ENCODE data around the gene CAMK4. TPM values are rescaled to one million over a fixed set of nuclear protein-coding genes. Genes with fewer than 3 reads are reported as not detected.

Gene CAMK4
- total RNA-seq, 1 donor from 2014 or later, result 5.0 TPM

GRCh38 chr5:111383288-111383970, 159.2 kb downstream of the CAMK4 start:
- H3F3A ChIP-seq (ENCODE audit: low read depth), result no peaks in the 10 kb centered on the region
- no peak overlapping the region for H3K4me3 ChIP-seq
- H3K79me2 ChIP-seq (ENCODE audit: low read depth), result no peaks in the 10 kb centered on the region
- DNase-seq (ENCODE audit: low spot score), result no peak
- H3K4me1 ChIP-seq, result no peaks in the 10 kb centered on the region
- H3K9me3 ChIP-seq (ENCODE audit: low read depth), result no peaks in the 10 kb centered on the region
- H3K36me3 Mint-ChIP-seq, result peaks cover 1% of the 10 kb centered on the region
- H2AFZ ChIP-seq (replicated peaks), result no peak overlapping the region
- peaks cover 2% of the 10 kb centered on the region for H3K27me3 Mint-ChIP-seq (ENCODE audit: insufficient read depth, low read depth)
- H3K27ac ChIP-seq, result no peak overlapping the region
- TF ChIP-seq EZH2phosphoT487 (IDR thresholded peaks at IDR 0.05) (no peak), CTCF (IDR thresholded peaks at IDR 0.05) (no peak), EZH2 (IDR thresholded peaks at IDR 0.05) (no peak)
- H3K9me3 Mint-ChIP-seq, result no peaks in the 10 kb centered on the region
- H3K27ac Mint-ChIP-seq, result no peak overlapping the region
- H3K4me1 Mint-ChIP-seq, result peaks cover 8% of the 10 kb centered on the region
- no peak overlapping the region for H3K4me2 ChIP-seq
- H3K9ac ChIP-seq, result no peak overlapping the region
- H3K36me3 ChIP-seq, result no peaks in the 10 kb centered on the region
- H4K20me1 ChIP-seq (ENCODE audit: low read depth), result no peaks in the 10 kb centered on the region
- no peaks in the 10 kb centered on the region for H3K27me3 ChIP-seq
- no peak overlapping the region for H3K4me3 Mint-ChIP-seq

GRCh38 chr5:111384220-111384619, 160.0 kb downstream of the CAMK4 start:
- H3K9me3 ChIP-seq (ENCODE audit: low read depth), result no peaks in the 10 kb centered on the region
- no peaks in the 10 kb centered on the region for H3K36me3 ChIP-seq
- TF ChIP-seq EZH2 (IDR thresholded peaks at IDR 0.05), result no peak
- TF ChIP-seq CTCF (IDR thresholded peaks at IDR 0.05), result no peak
- no peak for TF ChIP-seq EZH2phosphoT487 (IDR thresholded peaks at IDR 0.05)
- no peak overlapping the region for H2AFZ ChIP-seq (replicated peaks)
- H3K4me1 ChIP-seq, result no peaks in the 10 kb centered on the region
- Mint-ChIP-seq H3K4me1 (peaks cover 8% of the 10 kb centered on the region), H3K27ac (no peak overlapping the region), H3K9me3 (no peaks in the 10 kb centered on the region), H3K36me3 (peaks cover 1% of the 10 kb centered on the region), H3K27me3 (ENCODE audit: insufficient read depth, low read depth) (peaks cover 2% of the 10 kb centered on the region), H3K4me3 (no peak overlapping the region)
- DNase-seq (ENCODE audit: low spot score), result no peak
- H3K4me3 ChIP-seq, result no peak overlapping the region
- no peaks in the 10 kb centered on the region for H4K20me1 ChIP-seq (ENCODE audit: low read depth)
- no peaks in the 10 kb centered on the region for H3K79me2 ChIP-seq (ENCODE audit: low read depth)
- no peak overlapping the region for H3K4me2 ChIP-seq
- H3K9ac ChIP-seq, result no peak overlapping the region
- H3F3A ChIP-seq (ENCODE audit: low read depth), result no peaks in the 10 kb centered on the region
- H3K27me3 ChIP-seq, result no peaks in the 10 kb centered on the region
- H3K27ac ChIP-seq, result no peak overlapping the region

- H3K9ac ChIP-seq, result no peak overlapping the region
These were observed 160.9 kb downstream of the CAMK4 start for GRCh38 chr5:111385051-111385450.

More at GRCh38 chr5:111385051-111385450, 160.9 kb downstream of the CAMK4 start:
- Histone ChIP-seq H3K36me3 (no peaks in the 10 kb centered on the region), H3K9me3 (ENCODE audit: low read depth) (no peaks in the 10 kb centered on the region), H3K4me1 (no peaks in the 10 kb centered on the region), H3K27me3 (no peaks in the 10 kb centered on the region), H3F3A (ENCODE audit: low read depth) (no peaks in the 10 kb centered on the region), H3K4me3 (no peak overlapping the region), H3K27ac (no peak overlapping the region), H3K79me2 (ENCODE audit: low read depth) (no peaks in the 10 kb centered on the region), H3K4me2 (no peak overlapping the region), H2AFZ (replicated peaks) (no peak overlapping the region), H4K20me1 (ENCODE audit: low read depth) (no peaks in the 10 kb centered on the region)
- Mint-ChIP-seq H3K27ac (no peak overlapping the region), H3K4me1 (peaks cover 8% of the 10 kb centered on the region), H3K4me3 (no peak overlapping the region), H3K9me3 (no peaks in the 10 kb centered on the region), H3K27me3 (ENCODE audit: insufficient read depth, low read depth) (peaks cover 2% of the 10 kb centered on the region), H3K36me3 (peaks cover 1% of the 10 kb centered on the region)
- TF ChIP-seq CTCF (IDR thresholded peaks at IDR 0.05) (no peak), EZH2phosphoT487 (IDR thresholded peaks at IDR 0.05) (no peak), EZH2 (IDR thresholded peaks at IDR 0.05) (no peak)
- no peak for DNase-seq (ENCODE audit: low spot score)
